ENCODE results near the gene PDZK1IP1.
A peak's percentile ranks its signal among the peaks of the same experiment; 100 is the strongest.

The PDZK1IP1 gene

DNA sequence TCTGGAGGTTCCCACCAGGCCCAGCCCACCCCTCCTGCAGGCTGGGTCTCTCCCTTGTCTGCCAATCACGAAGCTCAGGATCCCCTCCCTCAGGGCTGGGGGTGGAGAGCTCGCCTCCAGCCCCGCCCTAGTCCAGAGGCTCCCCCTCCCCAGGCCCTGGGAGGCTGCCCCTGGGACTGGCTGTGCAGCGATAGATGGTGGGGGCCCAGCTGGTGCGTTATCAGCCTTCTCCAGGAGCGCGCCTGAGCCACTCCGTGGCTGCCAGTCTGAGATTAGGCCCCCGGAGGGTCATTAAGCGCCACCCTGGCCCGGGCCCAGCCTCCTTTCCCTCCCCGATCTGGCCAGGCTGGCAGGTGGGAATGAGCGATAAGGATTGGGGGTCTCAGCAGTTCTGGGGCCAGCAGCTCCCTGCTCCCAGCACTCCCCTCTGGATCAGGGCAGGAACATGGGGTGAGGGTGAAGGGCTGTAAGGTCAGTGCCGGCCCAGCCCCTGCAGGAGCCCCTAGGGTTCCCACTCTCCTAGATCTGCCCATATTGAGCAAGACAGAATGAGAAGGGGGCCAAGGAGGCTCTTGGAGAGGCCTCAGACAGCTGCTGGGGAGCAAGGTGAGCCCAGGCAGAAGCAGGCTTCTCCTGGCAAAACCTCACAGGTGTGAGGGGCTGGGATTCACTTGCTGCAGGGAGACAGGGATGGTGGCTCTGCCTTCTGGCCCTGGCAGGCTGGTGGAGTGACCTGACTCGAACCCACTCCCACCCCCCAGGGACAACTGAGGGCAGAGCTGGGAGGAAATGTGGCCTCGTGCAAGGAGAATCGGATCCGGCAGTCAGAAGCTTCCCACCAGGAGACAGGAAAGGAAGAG is 8.5 kb downstream of the PDZK1IP1 start:
- DNase-seq (ENCODE audit: low read depth in 2 of 2): no peak
- no peak for TF ChIP-seq CTCF (IDR thresholded peaks at IDR 0.05; ENCODE audit: low read depth, low read length)
- no peak overlapping the region for H3K4me3 ChIP-seq (replicated peaks in 1 of 2; ENCODE audit: low read depth in 2 of 2, low read length in 2 of 2)

- no peak for TF ChIP-seq CTCF (IDR thresholded peaks at IDR 0.05; ENCODE audit: low read depth, low read length)
- DNase-seq (ENCODE audit: low read depth in 2 of 2): peak in 1 of 2 donors; percentile 34
- H3K4me3 ChIP-seq (replicated peaks in 1 of 2; ENCODE audit: low read depth in 2 of 2, low read length in 2 of 2): no peak overlapping the region
Measured at GRCh38 chr1:47180603-47181094, 9.2 kb downstream of the PDZK1IP1 start.

DNA sequence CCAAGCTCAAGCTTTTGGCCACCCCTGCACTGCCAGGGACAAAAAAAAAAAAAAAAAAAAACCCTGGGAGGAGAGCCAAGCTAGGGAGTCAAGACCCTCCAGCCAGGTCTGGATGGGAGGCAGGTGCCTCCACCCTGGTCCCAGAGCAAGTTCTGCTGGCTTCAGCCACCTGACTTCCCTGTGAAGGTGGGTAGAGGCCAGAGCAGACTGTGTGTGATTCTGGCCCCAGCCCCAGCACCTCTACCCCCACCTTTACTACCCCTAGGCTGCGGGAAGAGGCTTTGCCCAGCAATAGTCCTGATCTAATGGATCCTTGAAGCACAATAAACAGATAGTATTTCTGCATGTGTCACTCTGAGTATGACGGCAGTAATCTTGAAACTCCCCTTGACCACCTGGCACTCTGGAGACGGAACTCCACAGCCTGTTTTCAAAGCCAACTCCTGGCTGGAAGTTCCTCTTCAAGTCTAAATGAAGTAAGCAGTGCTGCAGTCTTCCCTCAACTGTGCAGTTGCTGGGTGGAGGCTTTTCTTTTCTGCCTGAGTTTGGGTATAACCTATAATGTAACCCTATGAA is 9.8 kb downstream of the PDZK1IP1 start:
- TF ChIP-seq CTCF (IDR thresholded peaks at IDR 0.05; ENCODE audit: low read depth, low read length): no peak
- H3K4me3 ChIP-seq (replicated peaks in 1 of 2; ENCODE audit: low read depth in 2 of 2, low read length in 2 of 2): peak overlapping the region in 1 of 2 donors; percentile 54
- DNase-seq (ENCODE audit: low read depth in 2 of 2): no peak

GRCh38 chr1:47179017-47179987 is 10.5 kb downstream of the PDZK1IP1 start:
- H3K4me3 ChIP-seq (replicated peaks in 1 of 2; ENCODE audit: low read depth in 2 of 2, low read length in 2 of 2): peak overlapping the region; percentile 36 to 54
- peak; percentile 96 for TF ChIP-seq CTCF (IDR thresholded peaks at IDR 0.05; ENCODE audit: low read depth, low read length)
- peak; percentile 97 to 98 for DNase-seq (ENCODE audit: low read depth in 2 of 2)

GRCh38 chr1:47178654-47179016 is 11.2 kb downstream of the PDZK1IP1 start:
- no peak for TF ChIP-seq CTCF (IDR thresholded peaks at IDR 0.05; ENCODE audit: low read depth, low read length)
- peak overlapping the region; percentile 0 to 54 for H3K4me3 ChIP-seq (replicated peaks in 1 of 2; ENCODE audit: low read depth in 2 of 2, low read length in 2 of 2)
- no peak for DNase-seq (ENCODE audit: low read depth in 2 of 2)

- TF ChIP-seq CTCF (IDR thresholded peaks at IDR 0.05; ENCODE audit: low read depth, low read length): no peak
- no peak for DNase-seq (ENCODE audit: low read depth in 2 of 2)
- no peak overlapping the region for H3K4me3 ChIP-seq (replicated peaks in 1 of 2; ENCODE audit: low read depth in 2 of 2, low read length in 2 of 2)
Measured at GRCh38 chr1:47178020-47178419, 11.8 kb downstream of the PDZK1IP1 start.
